IPS DF 19.7 (cell line): ENCODE results near the gene GALNT9.
"Not testable (repeated sequence)": the region's sequence is repeated elsewhere in the genome, so short reads cannot be mapped to it uniquely, and the experiment has no call there.

ENCODE experiments used
- DNase-seq: peaks from one replicate; pipeline ENCODE4 v3.0.0-alpha.2; 2013; ENCODE audit warnings: low read depth, low spot score

GALNT9 gene

GRCh38 chr12:132236129-132236929 is 93.1 kb downstream of the GALNT9 start:
- DNase-seq, result no peak

DNA sequence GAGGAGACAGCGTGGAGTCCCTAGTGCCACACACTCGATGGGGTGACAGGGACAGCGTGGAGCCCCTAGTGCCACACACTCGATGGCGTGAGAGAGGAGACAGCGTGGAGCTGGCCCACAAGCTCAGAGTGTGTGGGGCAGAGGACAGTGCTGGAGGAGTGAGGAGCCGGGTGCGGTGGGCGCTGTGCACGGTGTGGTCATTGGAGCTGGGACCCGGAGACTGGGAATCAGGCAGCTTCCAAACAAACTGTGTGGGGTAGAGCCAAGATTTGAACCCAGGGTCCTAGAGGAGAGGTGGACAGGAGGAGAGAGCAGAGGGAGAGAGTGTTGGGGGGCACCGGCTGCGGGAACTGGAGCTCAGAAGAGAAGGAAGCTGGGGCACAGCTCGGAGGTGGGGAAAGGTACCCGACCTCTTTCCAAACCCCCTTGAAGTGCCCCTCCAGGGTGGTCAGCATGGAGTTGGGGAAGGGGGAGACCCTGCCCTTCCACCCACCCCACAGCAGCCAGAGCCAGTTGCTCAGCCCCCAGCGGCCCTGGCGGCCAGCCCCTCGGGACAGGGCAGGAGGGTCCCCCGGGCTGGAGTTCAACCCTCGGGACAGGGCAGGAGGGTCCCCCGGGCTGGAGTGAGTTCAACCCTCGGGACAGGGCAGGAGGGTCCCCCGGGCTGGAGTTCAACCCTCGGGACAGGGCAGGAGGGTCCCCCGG is 94.1 kb downstream of the GALNT9 start:
- no peak for DNase-seq

GRCh38 chr12:132230381-132230780 is 99.0 kb downstream of the GALNT9 start:
- no peak for DNase-seq

- no peak for DNase-seq
Observed at GRCh38 chr12:132229926-132230325, 99.5 kb downstream of the GALNT9 start.

- DNase-seq, result no peak
Observed at GRCh38 chr12:132229193-132229760, 100.1 kb downstream of the GALNT9 start.

DNA sequence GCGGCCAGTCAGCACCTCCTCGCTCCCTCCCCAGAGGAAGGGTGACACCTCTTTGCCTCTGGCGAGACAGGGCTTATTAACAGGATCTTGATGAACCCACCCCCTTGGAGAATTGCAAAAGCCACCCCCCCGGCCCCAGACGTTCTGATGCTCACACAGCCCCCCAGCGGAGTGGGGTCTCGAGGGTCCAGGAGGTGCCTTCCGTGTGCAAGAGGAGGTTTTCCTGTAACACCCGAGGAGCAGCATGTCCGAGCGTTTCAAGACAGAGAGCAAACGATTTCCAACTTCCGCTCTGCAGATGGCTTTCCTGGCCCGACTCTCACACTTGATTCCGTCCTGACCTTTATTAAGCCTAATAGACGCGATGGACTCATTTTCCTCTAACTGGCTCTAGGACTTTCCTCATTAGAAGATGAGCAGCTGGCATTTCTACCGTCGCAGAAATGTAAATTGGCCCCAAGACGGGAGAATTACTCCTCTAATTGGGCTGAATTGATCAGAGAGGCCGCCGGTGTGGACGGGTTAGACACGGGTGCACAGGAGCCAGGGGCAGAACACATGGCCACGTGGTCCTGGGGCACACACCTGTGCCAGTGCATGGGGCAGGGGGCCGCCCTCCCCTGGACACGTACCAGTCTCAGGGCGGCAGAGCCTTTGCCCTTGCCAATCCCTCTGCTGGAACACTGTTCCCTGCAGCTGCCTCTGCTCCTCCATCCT is 100.8 kb downstream of the GALNT9 start:
- no peak for DNase-seq

GRCh38 chr12:132227782-132228475 is 101.5 kb downstream of the GALNT9 start:
- no peak for DNase-seq

DNA sequence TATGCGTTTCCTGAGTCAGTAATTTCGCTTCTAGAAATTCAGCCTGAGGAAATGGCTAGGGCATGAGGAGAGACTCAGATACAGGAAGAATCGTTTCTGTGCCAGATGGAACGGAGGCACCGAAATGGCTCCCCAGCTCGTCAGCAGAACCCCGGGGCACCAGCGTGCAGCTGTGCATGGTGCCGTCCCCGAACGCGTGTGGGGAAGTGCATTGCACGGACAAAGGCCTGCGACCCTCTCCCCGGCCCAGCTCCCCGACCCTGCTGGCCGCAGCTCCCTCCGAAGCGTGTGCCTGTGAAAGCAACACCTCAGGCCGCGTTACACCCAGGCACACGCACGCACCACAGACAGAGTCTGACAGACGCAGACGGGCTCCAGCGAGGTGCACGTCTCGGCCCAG is 102.3 kb downstream of the GALNT9 start:
- no peak for DNase-seq

DNA sequence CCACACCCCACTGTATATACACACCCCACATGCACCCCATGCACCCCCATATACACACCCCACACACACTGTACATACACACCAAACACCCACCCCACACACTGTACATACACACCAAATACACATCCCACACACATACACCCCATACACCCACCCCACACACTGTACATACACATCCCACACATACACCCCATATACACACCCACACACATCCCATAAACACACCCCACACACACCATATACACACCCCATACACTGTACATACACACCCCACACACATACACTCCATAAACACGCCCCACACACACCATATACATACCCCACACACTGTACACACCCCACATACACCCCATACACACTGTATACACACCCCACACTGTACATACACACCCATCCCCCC is 102.8 kb downstream of the GALNT9 start:
- DNase-seq, result no peak

GRCh38 chr12:132225214-132225613 is 104.2 kb downstream of the GALNT9 start:
- DNase-seq, result no peak

- DNase-seq, result no peak
Observed at GRCh38 chr12:132224484-132224883, 104.9 kb downstream of the GALNT9 start.

- DNase-seq, result no peak
Observed at GRCh38 chr12:132222808-132223173, 106.6 kb downstream of the GALNT9 start.

DNA sequence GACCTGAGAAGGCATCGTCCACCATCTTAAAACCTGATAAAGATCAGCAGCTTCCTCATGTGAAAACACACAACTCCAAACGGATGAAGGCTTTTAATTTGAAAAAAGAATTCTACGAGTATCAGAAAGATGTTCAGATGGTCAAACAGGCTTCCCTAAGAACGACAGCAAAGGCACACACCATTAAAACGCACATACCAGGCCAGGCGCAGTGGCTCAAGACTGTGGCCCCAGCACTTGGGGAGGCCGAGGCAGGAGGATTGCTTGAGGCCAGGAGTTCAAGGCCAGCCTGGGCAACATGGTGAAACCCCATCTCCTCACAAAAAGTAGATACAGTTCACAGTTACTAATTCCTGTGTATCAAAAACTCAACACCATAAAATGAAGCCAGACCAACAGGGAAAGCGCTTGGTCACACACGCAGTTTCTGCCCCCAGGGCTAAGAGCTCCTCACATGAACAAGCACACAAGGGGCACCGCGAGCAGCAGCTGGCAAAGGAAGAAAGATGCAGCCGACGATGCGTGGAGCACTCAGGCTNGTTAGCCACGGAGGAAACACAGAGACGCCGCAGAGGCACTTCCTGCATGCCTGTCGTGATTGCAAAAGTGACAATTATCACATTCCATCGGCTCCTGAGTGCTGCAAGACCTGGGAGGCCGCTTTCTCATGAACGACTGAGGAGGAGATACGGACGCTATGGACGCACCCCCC is 107.1 kb downstream of the GALNT9 start:
- DNase-seq, result no peak

- not testable (repeated sequence) for DNase-seq
Observed at GRCh38 chr12:132219761-132220160, 109.6 kb downstream of the GALNT9 start.

DNA sequence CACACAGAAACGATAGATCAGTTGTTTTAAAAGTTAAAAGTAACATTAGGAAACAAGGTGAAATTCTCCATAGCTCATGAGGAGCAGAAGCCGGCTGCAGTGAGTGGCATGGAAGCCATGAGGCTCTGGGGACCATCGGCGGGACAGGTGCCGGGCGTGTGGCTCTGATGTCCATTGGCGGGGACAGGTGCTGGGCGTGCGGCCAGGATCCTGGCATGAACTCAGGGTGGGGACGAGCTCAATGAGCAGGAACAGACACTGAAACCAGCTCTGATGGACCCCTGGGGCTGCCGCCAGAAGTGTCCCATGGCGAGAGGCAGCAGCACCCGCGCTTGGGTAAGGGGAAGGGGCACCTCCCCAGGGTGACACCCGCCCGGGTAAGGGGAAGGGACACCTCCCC is 110.1 kb downstream of the GALNT9 start:
- no peak for DNase-seq

GRCh38 chr12:132218915-132219314 is 110.5 kb downstream of the GALNT9 start:
- peak; percentile 40 for DNase-seq

DNA sequence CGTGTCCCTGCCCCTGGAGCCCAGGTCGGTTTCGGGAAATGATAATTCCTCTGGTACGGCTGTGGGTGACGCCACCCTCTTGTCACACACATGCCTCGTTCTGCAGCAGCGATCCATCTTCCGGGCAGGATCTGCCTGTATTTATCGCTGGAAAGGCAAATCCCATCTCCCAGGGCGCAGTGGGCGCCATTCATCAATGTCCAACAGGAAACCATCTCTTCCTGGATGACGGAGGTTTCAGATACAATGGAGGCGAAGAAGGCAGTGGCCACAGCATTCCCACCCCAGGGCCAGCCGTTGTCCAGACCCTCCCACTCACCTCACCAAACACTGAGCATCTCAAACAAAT is 110.9 kb downstream of the GALNT9 start:
- no peak for DNase-seq

GRCh38 chr12:132217800-132218526 is 111.4 kb downstream of the GALNT9 start:
- DNase-seq, result no peak

DNA sequence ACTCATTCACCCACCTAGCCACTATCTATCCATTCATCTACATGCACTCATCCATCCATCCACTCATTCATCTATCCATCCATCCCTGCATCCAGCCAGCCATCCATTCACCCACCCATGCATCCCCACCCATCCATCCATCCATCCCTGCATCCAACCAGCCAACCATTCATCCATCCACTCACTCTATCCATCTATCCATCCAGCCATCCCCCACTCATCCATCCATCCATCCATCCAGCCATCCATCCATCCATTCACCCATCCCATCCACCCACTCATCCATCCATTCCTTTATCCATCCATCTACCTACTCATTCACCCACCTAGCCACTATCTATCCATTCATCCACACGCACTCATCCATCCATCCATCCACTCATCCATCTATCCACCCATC is 112.0 kb downstream of the GALNT9 start:
- DNase-seq, result no peak

DNA sequence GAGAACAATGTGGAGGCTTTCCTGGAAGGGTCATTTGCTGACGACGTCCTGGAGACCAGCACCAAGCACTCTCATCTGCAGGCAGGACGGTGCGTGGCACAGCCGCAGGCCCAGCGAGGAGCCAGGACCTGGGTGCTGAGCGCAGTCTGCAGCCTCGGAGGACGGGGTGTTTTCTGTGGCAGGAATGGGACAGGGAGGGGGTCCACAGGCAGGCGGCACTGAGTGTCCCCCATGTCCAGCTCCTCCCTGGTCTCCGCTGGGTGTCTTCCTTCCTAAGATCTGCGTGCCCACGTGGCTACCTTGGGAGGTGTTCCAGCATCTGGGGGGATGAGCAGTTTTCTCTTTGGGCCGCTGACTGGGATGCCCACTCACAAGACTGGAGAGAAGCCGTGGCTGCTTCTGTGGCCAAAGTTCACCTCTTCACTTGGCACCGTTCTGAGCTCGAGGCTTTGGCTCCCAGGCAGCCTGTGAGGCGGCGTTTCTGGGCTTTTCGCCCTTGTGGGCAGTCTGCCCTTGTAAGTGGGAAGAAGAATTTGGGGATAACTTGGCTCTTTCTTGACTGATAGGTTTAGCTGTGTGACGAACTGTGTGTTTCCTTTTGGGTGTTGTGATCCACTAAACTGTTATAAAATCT is 112.9 kb downstream of the GALNT9 start:
- no peak for DNase-seq
